Upper lobe of right lung (tissue), 1 donor: ENCODE data around the gene RFX6. TPM values are rescaled to one million over a fixed set of nuclear protein-coding genes. Genes with fewer than 3 reads are reported as not detected.

Experiments used
- ATAC-seq: fragments of 200-7000 bp; cut with Tn5 transposase; one replicate; pipeline ENCODE4 v1.9.1; 2020; ENCODE audit warnings: mild to moderate bottlenecking, moderate library complexity
- DNase-seq: peaks from one replicate; pipeline ENCODE4 v3.0.0-alpha.2; 2020
- H3K27ac ChIP-seq: fragments of 200-600 bp; one replicate; pipeline ENCODE4 v1.8.0; 2022
- H3K27me3 ChIP-seq: fragments of 200-600 bp; one replicate; pipeline ENCODE4 v1.8.0; 2022; ENCODE audit warnings: mild to moderate bottlenecking
- H3K36me3 ChIP-seq: fragments of 200-600 bp; one replicate; pipeline ENCODE4 v1.8.0; 2022
- H3K4me1 ChIP-seq: fragments of 200-600 bp; one replicate; pipeline ENCODE4 v1.8.0; 2022
- H3K4me3 ChIP-seq: fragments of 200-600 bp; one replicate; pipeline ENCODE4 v1.8.0; 2022; ENCODE audit warnings: mild to moderate bottlenecking
- H3K9me3 ChIP-seq: fragments of 200-600 bp; one replicate; pipeline ENCODE4 v1.8.0; 2022
- intact Hi-C: fragments of 100-400 bp; cut with DNase I; formaldehyde crosslinking; loops from one replicate; pipeline ENCODE4 v1.11.0; 2022
- total RNA-seq: library from RNA; stranded (reverse); fragmentation: NEBNext Ultra II Directional; extraction: Animal tissue kit (Norgen Biotek cat#: 25700); gene quantifications from one replicate; pipeline ENCODE4 v1.2.1, GENCODE V29; 2021
- TF ChIP-seq, protein P1 (sequence below): fragments of 200-600 bp; IDR thresholded peaks from one replicate; pipeline ENCODE4 v1.8.0; 2022; ENCODE audit warnings: antibody characterized with exemption
- donor health status: DM: no; HTN: yes; CAD: no; lungs with severe emphysema.

The RFX6 gene
- total RNA-seq, 1 donor from 2014 or later, result not detected

DNA sequence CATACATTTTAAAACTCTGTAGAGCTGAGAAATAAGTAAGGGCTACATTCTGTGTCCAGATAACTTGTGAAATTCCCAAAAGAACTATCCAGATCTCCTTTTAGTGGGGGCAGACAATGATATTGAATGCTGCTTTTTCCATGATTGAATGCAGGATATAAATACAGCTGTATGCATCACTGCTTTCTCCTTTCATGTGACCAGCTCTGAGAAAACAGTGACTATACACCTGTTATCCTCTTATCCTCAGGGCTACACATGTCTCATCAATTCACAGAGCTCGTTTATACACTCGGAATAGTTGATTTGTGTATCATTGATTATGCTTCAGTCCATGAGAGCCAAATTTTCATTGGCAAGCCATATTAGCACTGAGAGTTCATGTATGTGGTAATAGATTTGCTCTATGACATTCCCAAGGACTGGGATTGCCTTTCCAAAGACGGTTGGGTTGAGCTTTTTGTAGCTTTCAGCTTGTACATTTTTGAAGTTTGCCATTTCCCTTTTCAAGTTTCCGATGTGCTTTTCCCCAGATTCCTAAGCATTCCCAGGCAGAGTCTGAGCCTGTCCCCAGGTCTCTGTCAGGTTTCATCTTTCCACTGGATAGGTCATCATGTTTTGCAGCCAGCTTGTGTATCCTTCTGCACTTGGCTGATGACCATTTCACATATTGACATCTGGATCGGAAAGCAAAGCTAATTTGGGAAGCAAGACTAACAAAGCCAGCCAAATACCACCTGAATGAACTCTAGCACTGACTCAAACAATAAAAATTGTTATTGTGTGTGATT lies 97.7 kb downstream of the RFX6 start:
- H3K27me3 ChIP-seq, result peaks cover 2% of the 10 kb centered on the region
- no peak overlapping the region for H3K4me3 ChIP-seq
- no peak for ATAC-seq
- intact Hi-C loops, result no loop called here
- DNase-seq, result no peak
- no peaks in the 10 kb centered on the region for H3K36me3 ChIP-seq
- H3K27ac ChIP-seq, result no peak overlapping the region
- TF ChIP-seq, protein P1, sequence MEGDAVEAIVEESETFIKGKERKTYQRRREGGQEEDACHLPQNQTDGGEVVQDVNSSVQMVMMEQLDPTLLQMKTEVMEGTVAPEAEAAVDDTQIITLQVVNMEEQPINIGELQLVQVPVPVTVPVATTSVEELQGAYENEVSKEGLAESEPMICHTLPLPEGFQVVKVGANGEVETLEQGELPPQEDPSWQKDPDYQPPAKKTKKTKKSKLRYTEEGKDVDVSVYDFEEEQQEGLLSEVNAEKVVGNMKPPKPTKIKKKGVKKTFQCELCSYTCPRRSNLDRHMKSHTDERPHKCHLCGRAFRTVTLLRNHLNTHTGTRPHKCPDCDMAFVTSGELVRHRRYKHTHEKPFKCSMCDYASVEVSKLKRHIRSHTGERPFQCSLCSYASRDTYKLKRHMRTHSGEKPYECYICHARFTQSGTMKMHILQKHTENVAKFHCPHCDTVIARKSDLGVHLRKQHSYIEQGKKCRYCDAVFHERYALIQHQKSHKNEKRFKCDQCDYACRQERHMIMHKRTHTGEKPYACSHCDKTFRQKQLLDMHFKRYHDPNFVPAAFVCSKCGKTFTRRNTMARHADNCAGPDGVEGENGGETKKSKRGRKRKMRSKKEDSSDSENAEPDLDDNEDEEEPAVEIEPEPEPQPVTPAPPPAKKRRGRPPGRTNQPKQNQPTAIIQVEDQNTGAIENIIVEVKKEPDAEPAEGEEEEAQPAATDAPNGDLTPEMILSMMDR, result no peak
- H3K4me1 ChIP-seq, result no peaks in the 10 kb centered on the region
- H3K9me3 ChIP-seq, result no peaks in the 10 kb centered on the region

DNA sequence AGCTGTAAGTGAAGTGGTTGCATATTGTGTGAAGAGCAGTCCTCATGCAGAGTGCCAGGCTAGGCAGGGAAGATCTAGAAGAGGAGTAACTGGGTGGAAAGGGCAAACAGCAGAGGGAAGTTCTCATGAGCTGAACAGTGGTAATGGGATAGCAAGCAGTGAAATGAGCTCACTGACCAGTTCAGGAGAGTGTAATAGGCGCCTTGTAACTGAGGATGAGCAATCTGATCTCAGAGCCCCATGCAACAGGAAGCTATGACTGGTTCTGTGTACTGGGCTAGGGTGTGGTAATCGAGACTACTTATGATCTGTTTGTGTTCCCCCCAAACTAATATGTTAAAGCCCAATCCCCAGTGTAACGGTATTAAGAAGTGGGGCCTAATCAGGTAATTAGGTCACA lies 98.6 kb downstream of the RFX6 start:
- no peaks in the 10 kb centered on the region for H3K9me3 ChIP-seq
- H3K27me3 ChIP-seq, result no peaks in the 10 kb centered on the region
- intact Hi-C loops, result no loop called here
- TF ChIP-seq, protein P1, result no peak
- no peak overlapping the region for H3K4me3 ChIP-seq
- H3K27ac ChIP-seq, result no peak overlapping the region
- ATAC-seq (no peak), DNase-seq (no peak)
- no peaks in the 10 kb centered on the region for H3K36me3 ChIP-seq
- H3K4me1 ChIP-seq, result no peaks in the 10 kb centered on the region

DNA sequence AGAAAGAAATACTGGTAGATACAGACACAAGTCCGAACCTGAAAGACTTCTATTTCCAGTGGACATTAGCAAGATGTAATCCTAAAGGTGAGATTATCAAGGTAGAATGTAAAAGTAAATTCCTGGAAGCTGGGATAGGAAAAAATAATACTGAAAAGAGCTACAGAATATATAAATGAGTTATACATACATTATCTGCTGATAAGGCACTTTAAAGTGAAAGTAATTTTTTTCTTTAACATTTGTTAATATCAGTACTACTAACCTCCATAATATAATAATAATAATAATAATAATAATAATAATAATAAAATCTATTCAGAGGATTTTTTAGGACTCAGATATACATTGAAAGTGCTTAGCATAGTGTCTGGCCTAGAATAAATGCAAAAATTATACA lies 102.5 kb downstream of the RFX6 start:
- no peak for ATAC-seq
- H3K36me3 ChIP-seq, result no peaks in the 10 kb centered on the region
- intact Hi-C loops, result no loop called here
- H3K9me3 ChIP-seq, result no peaks in the 10 kb centered on the region
- no peaks in the 10 kb centered on the region for H3K27me3 ChIP-seq
- no peak overlapping the region for H3K27ac ChIP-seq
- no peaks in the 10 kb centered on the region for H3K4me1 ChIP-seq
- TF ChIP-seq, protein P1, result no peak
- no peak overlapping the region for H3K4me3 ChIP-seq
- no peak for DNase-seq

Other genes starting within 250 kb of the RFX6 start
- 11.0 TPM for gene ZUP1, start 208.5 kb upstream of the RFX6 start, total RNA-seq
- 18.1 TPM for gene KPNA5, start 196.0 kb upstream of the RFX6 start, total RNA-seq
- 13.2 TPM for gene FAM162B, start 111.5 kb upstream of the RFX6 start, total RNA-seq
- not detected for gene GPRC6A, start 48.2 kb upstream of the RFX6 start, total RNA-seq